Measurements from ENCODE around the gene ABCB10.

DNA sequence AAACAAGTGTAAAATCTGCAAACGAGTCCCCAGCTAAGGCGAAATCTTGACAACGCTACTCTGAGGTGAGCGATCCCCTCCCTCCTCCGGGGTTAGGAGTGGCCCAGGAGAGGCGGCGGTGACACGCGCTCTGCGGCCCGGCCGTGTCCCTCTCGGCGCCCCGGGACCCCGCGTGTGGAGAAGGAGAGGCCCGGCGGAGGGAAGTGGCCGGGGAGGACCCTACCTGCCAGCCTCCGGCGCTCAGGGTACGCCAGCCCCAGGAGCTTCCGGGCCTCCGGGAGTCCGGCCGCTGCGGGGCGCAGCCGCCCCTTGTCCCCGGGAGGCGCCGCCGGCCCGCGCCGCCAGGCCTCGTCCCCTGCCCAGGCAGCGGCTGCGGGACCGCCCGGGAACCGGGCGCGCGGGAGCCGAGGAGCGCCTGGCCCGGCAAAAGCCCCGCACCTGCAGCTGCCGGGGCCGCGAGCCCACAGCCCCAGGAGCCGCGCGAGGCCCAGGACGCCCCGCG, 543 bp downstream of the ABCB10 start:
- no peak for TF ChIP-seq SUZ12 (IDR thresholded peaks at IDR 0.05)
- TF ChIP-seq, protein P1, sequence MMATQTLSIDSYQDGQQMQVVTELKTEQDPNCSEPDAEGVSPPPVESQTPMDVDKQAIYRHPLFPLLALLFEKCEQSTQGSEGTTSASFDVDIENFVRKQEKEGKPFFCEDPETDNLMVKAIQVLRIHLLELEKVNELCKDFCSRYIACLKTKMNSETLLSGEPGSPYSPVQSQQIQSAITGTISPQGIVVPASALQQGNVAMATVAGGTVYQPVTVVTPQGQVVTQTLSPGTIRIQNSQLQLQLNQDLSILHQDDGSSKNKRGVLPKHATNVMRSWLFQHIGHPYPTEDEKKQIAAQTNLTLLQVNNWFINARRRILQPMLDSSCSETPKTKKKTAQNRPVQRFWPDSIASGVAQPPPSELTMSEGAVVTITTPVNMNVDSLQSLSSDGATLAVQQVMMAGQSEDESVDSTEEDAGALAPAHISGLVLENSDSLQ (IDR thresholded peaks at IDR 0.05) = no peak
